GM06990 (cell line): ENCODE data around the gene ITPK1.

ENCODE experiments used
- DNase-seq: peaks from one replicate; pipeline ENCODE4 v3.0.0-alpha.2; 2011; ENCODE audit not compliant: insufficient read length; ENCODE audit errors: extremely low read depth
- H3K27me3 ChIP-seq: replicated peaks from 2 replicates; pipeline ENCODE4 v1.6.0; 2011; ENCODE audit warnings: low read length; ENCODE audit not compliant: control insufficient read depth, insufficient read depth
- H3K36me3 ChIP-seq: 2 replicates; pipeline ENCODE4 v1.5.1; 2011; ENCODE audit warnings: low read length; ENCODE audit not compliant: control insufficient read depth, insufficient read depth
- H3K4me3 ChIP-seq: replicated peaks from 2 replicates; pipeline ENCODE4 v1.5.1; 2011; ENCODE audit warnings: low read depth, mild to moderate bottlenecking, control low read depth, low read length
- CTCF ChIP-seq: IDR thresholded peaks from 2 replicates; pipeline ENCODE4 v1.5.1; 2011; ENCODE audit warnings: low read length, control low read depth, mild to moderate bottlenecking, inconsistent platforms; ENCODE audit not compliant: insufficient read depth, poor library complexity, severe bottlenecking

ITPK1 gene

GRCh38 chr14:93076755-93077154 is 39.0 kb downstream of the ITPK1 start:
- no peak for TF ChIP-seq CTCF
- DNase-seq, result no peak
- Histone ChIP-seq H3K4me3 (no peak overlapping the region), H3K36me3 (no peaks in the 10 kb centered on the region), H3K27me3 (no peaks in the 10 kb centered on the region)

GRCh38 chr14:93075891-93076290 is 39.8 kb downstream of the ITPK1 start:
- Histone ChIP-seq H3K4me3 (no peak overlapping the region), H3K36me3 (no peaks in the 10 kb centered on the region), H3K27me3 (no peaks in the 10 kb centered on the region)
- no peak for TF ChIP-seq CTCF
- DNase-seq, result no peak

DNA sequence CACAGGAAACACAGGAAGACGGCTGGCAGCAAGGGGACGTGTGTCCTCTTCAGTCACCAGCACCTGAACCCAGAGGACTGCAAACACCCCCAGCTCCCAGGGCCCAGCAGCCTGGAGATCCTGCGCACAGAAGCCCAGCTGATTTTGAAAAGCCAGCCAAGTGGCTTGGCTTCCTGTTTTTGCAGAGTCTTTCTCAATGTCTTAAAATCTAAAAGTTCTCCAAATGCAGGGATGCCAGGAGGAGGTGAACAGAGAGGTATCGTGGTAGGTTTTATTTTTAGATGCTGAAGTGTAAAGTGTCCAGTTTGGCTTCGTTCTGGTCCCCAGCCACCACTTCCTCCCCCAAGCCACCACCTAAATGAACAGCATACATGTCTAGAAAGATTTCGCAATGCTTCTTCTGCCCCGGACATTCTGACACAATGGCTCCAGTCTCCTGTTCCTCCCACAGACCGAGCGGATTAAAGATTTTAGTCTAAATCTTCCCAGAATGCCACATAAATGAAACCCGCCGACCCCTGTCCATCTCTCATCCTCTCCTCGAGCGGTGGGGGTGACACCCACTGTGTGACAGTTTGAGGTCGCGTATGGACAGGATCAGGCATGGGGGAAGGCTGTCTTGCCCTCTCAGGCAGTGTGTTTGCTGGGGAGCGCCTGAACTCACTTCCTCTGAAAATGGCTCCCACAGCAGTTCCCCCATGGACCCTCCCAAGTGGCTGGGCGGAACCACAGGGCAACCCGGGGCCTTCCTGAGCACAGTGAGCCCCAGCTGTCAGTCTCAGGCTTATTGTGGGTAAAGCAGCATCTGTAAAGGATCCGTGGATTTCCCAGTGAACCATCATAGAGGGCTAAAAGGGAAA is 41.6 kb downstream of the ITPK1 start:
- Histone ChIP-seq H3K36me3 (no peaks in the 10 kb centered on the region), H3K4me3 (no peak overlapping the region), H3K27me3 (no peaks in the 10 kb centered on the region)
- DNase-seq, result peak; percentile 52
- TF ChIP-seq CTCF, result no peak

- H3K4me3 ChIP-seq, result no peak overlapping the region
- H3K27me3 ChIP-seq, result no peaks in the 10 kb centered on the region
- DNase-seq, result no peak
- no peak for TF ChIP-seq CTCF
- H3K36me3 ChIP-seq, result no peaks in the 10 kb centered on the region; the same call in 1 of the 2 replicates
These were observed 42.4 kb downstream of the ITPK1 start for GRCh38 chr14:93073358-93073707.

- Histone ChIP-seq H3K4me3 (no peak overlapping the region), H3K27me3 (no peaks in the 10 kb centered on the region), H3K36me3 (no peaks in the 10 kb centered on the region; the same call in 1 of the 2 replicates)
- no peak for TF ChIP-seq CTCF
- DNase-seq, result no peak
These were observed 42.9 kb downstream of the ITPK1 start for GRCh38 chr14:93072659-93073357.
